ENCODE data around the gene AKR1B15.
"Not testable (repeated sequence)": the region's sequence is repeated elsewhere in the genome, so short reads cannot be mapped to it uniquely, and the experiment has no call there.

AKR1B15 gene

DNA sequence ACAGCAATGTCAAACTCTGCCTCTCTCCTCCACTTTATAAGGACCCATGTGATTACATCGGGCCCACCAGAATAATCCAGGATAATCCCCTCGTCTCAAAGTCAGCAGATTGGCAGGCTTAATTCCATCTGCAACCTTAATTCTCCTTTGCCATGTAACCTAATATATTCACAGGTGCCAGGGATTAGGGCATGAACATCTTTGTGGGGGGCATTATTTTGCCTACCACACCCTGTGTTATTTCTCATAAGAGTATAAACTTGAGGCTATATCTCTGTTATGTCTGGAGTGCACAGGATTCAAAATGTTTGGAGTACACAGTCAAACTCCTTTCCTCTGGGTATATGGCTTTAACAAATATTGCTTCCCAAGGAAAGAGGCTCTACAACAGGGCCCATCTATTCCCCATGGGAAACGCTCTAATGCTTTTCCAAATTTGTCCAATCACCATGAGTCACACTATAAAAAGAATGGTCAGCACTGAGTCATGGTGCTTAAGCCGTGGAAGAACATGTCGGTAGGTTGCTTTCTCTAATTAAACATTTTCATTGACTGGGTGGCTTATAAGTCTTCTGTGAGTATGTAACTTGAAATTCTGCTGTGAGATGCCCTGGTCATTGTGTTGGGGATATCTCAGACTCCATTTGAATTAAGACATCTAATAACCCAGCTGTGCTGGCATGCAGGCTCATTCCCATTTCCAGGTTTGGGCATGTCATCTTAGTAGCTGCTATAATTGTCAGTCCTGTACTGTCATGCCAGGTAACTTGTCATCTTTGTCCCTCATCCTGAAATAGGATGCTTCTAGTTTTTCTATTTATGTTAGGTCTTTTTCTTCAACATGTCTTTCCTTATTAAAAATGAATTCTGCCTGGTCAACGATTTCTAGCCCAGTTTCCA lies 33.1 kb upstream of the AKR1B15 start:
- TF ChIP-seq POLR2A (IDR thresholded peaks at IDR 0.05; ENCODE audit: low read depth, low read length): no peak
- TF ChIP-seq TAF1 (IDR thresholded peaks at IDR 0.05; ENCODE audit: borderline replicate concordance, low read depth, low read length): no peak
- no peak for TF ChIP-seq POLR2AphosphoS5 (IDR thresholded peaks at IDR 0.05; ENCODE audit: low read depth, low read length)
- DNase-seq (ENCODE audit: insufficient read length): no peak
- no peak for FAIRE-seq

DNA sequence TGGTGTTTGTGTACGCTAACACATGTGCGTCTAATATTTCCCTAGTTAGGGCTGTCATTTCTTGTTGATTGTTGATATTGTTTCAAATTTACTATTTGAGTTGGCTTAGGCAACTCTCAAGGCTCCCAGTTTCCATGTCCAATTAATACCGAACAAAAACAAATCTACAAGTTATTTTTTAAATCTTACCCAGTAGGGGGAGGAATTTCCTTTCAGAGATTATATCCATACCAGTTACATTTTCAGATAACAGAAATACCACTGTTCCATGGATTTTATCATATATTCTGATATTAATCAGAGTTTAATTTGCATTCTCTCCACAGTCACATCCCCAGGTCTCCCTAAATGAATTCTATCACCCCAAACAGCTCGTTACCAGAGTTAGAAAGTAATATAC lies 28.8 kb upstream of the AKR1B15 start:
- DNase-seq (ENCODE audit: insufficient read length) (no peak), FAIRE-seq (no peak)
- TF ChIP-seq POLR2A (IDR thresholded peaks at IDR 0.05; ENCODE audit: low read depth, low read length): no peak
- no peak for TF ChIP-seq TAF1 (IDR thresholded peaks at IDR 0.05; ENCODE audit: borderline replicate concordance, low read depth, low read length)
- TF ChIP-seq POLR2AphosphoS5 (IDR thresholded peaks at IDR 0.05; ENCODE audit: low read depth, low read length): no peak

DNA sequence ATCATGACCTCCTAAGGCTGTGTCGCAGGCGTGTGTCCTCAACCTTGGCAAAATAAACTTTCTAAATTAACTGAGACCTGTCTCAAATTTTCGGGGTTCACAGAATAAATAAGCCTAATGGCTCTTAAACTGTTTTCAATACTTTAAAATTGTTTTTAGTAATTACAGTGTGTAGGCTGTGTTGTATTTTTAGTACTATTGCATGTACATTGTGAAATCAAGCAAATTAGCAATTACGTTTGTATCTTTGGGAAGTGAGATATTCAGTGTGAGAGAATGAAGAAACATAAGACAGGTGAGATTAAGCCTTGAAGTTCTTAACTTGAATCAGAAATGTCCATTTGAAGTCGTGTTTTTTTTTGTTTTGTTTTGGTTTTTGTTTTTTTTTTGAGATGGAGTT lies 26.3 kb upstream of the AKR1B15 start:
- DNase-seq (ENCODE audit: insufficient read length) (no peak), FAIRE-seq (no peak)
- TF ChIP-seq POLR2AphosphoS5 (IDR thresholded peaks at IDR 0.05; ENCODE audit: low read depth, low read length) (no peak), TAF1 (IDR thresholded peaks at IDR 0.05; ENCODE audit: borderline replicate concordance, low read depth, low read length) (no peak), POLR2A (IDR thresholded peaks at IDR 0.05; ENCODE audit: low read depth, low read length) (no peak)

DNA sequence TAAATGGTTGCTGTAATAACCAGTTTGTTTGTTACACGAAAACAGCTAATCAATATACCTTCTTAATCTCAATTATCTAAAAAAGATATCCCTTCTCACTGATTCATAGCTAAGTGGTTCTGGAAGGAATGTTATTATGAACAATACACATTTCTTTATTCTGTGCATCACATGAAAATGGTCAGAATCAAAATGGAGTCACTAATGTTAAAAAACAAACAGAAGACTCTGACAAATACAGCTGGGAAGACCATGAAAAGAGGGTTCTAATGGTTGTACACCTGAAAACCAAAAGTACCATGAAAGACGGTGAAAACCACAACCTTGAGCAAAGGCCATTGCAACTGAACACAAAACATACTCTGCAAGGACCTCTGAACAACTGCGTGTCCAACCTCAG lies 23.5 kb upstream of the AKR1B15 start:
- not testable (repeated sequence) for FAIRE-seq; DNase-seq (ENCODE audit: insufficient read length)

DNA sequence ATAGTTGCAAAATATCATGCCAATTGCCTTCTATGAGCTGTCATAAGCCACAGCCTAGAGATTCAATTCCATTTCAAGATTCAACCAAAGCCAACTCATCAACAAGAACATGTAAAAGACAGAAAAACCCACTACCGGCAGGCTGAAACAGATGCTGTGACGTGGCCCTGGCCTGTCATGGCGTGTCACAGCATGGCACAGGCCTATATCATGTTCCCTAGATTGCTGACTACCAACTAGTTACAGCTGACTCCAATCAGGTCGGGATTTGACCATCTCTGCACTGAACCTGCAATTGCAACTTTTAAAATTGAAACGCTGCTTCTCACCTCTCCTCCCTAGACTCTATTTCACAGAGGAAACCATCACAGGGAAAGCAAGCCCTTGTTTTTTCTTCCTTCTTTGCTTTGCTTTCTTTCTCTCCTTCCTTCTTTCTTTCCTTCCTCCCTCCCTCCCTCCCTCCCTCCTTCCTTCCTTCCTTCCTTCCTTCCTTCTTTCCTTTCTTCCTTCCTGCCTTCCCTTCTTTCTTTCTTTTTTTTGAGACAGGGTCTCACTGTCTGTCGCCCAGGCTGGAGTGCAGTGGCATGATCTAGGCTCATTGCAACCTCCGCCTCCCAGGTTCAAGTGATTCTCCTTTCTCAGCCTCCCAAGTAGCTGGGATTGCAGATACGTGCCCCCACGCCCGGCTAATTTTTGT lies 22.2 kb upstream of the AKR1B15 start:
- not testable (repeated sequence) for FAIRE-seq; DNase-seq (ENCODE audit: insufficient read length)

DNA sequence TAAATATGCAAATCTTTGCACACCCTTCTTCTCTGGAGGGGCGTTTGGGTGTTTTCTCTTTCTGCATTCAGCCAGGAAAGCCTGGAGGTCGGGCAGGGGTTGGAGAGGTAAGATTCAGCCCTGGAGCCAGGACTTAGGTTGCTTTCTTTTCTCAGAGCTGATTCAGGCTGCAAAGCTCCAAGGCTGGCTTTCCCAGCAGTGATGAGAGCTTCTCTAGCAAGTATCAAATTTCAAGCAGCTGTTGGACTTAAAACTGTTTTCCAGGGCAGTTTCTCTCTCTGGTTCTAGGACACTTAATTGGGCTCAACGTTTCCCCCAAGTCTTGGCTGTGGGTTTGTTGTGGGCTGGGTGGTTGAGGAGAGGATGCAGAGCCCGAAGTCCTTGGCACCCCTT lies 20.9 kb upstream of the AKR1B15 start:
- no peak for TF ChIP-seq POLR2A (IDR thresholded peaks at IDR 0.05; ENCODE audit: low read depth, low read length)
- no peak for TF ChIP-seq POLR2AphosphoS5 (IDR thresholded peaks at IDR 0.05; ENCODE audit: low read depth, low read length)
- no peak for TF ChIP-seq TAF1 (IDR thresholded peaks at IDR 0.05; ENCODE audit: borderline replicate concordance, low read depth, low read length)
- DNase-seq (ENCODE audit: insufficient read length) (no peak), FAIRE-seq (no peak)

DNA sequence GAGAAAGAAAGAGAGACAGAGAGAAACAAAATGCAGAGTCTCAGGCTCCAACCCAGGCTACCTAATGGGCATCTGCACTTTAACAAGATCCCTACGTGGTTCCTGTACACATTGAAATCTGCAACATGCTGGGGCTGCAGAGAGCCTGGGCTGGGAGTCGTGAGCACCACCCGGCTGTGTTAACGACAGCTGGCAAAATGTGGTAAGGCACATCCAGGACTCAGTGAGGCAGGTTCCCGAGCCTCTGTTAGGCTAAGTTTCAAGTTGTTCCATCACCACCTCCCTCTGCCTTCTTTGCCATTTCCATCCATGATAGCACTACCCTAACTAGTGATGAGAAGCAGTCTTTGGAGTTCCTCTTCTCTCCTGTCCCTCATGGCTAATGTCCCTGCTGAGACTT lies 20.2 kb upstream of the AKR1B15 start:
- TF ChIP-seq TAF1 (IDR thresholded peaks at IDR 0.05; ENCODE audit: borderline replicate concordance, low read depth, low read length) (no peak), POLR2AphosphoS5 (IDR thresholded peaks at IDR 0.05; ENCODE audit: low read depth, low read length) (no peak), POLR2A (IDR thresholded peaks at IDR 0.05; ENCODE audit: low read depth, low read length) (no peak)
- FAIRE-seq: no peak

DNA sequence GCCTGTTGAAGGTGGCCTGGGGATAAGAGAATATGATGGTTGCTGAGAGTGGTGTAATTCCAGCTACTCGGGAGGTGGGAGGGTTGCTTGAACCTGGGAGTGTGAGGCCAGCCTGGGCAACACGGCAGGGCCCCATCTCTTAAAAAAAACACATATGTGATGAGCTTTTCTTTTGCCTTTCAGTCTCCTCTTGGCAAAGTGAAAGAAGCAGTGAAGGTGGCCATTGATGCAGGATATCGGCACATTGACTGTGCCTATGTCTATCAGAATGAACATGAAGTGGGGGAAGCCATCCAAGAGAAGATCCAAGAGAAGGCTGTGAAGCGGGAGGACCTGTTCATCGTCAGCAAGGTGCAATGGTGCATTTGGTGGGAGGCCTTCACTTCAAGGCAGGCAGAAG lies 18.4 kb upstream of the AKR1B15 start:
- TF ChIP-seq TAF1 (IDR thresholded peaks at IDR 0.05; ENCODE audit: borderline replicate concordance, low read depth, low read length) (no peak), POLR2AphosphoS5 (IDR thresholded peaks at IDR 0.05; ENCODE audit: low read depth, low read length) (no peak), POLR2A (IDR thresholded peaks at IDR 0.05; ENCODE audit: low read depth, low read length) (no peak)
- DNase-seq (ENCODE audit: insufficient read length): no peak

More for the DNA sequence above, 20.2 kb upstream of the AKR1B15 start:
- no peak for DNase-seq (ENCODE audit: insufficient read length)

DNA sequence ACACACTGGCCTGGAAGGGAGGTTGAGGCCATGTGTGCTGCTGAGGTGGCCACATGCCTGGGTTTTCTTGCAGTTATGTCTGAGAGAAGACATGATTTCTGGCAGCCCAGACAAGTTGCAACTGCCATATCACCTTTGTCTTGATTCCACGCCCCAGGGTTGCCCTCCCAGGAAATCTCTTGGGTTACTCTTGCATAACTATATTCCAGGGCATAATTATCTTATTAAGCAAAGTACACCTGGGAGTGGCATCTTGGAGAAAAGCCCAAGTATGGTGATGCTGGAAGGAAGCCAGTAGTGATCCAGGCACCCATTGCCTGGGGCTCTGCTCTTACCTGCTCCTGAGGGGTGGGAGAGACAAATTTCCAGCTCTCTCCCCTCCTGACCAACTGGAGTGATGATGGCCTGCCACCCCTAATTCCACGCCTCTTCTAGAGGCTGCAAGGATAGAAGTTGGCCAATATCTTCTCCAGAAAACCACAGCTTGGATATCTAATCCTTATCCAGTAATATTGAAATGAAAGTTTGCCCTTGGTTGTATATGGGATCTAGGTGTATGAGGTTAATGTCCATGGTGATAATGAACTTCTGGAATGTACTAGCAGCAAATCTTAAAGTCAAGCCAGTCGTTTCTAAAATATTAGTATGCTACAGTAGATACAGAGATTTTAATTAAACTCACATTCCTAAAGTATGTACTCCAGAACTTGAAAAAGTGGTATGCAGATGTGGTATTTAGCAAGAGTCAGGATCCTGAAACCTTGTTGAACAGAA lies 16.5 kb upstream of the AKR1B15 start:
- FAIRE-seq (no peak), DNase-seq (ENCODE audit: insufficient read length) (no peak)
- no peak for TF ChIP-seq TAF1 (IDR thresholded peaks at IDR 0.05; ENCODE audit: borderline replicate concordance, low read depth, low read length)
- no peak for TF ChIP-seq POLR2AphosphoS5 (IDR thresholded peaks at IDR 0.05; ENCODE audit: low read depth, low read length)
- TF ChIP-seq POLR2A (IDR thresholded peaks at IDR 0.05; ENCODE audit: low read depth, low read length): no peak

More for the DNA sequence above, 18.4 kb upstream of the AKR1B15 start:
- FAIRE-seq: no peak

DNA sequence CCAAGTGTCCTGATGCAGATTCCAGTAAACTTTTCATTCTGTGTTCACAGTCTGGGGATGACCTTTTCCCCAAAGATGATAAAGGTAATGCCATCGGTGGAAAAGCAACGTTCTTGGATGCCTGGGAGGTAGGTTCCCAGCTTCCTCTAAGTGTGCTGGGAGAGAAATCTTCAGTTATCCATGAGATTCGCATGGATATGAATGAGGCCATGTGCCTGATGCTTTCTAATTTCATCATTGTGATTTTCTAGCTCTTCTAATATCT lies 16.0 kb upstream of the AKR1B15 start:
- no peak for FAIRE-seq
- TF ChIP-seq TAF1 (IDR thresholded peaks at IDR 0.05; ENCODE audit: borderline replicate concordance, low read depth, low read length) (no peak), POLR2AphosphoS5 (IDR thresholded peaks at IDR 0.05; ENCODE audit: low read depth, low read length) (no peak), POLR2A (IDR thresholded peaks at IDR 0.05; ENCODE audit: low read depth, low read length) (no peak)
- no peak for DNase-seq (ENCODE audit: insufficient read length)

DNA sequence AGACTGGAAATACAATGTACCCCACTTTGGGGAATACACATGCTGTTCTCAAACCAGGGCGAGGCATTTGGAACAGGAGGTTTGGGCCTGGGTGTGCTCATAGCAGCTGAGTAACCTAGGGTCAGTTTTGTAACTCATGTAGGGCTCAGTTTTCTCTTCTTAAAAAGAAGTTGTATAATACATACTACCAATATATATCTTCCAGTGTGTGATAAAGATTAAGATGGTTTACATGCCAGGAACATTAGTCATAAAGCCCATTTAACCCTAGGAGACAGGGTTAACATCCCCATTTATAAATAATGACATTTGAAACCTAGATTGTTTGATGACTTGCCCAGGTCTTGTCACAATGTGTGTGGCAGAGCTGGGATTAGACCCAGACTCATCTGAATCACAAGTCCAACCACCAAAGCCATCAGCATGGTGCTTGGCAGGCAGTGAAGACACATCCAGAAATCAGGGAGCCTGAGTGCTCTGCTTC lies 15.6 kb upstream of the AKR1B15 start:
- FAIRE-seq (no peak), DNase-seq (ENCODE audit: insufficient read length) (no peak)
- no peak for TF ChIP-seq POLR2A (IDR thresholded peaks at IDR 0.05; ENCODE audit: low read depth, low read length)
- TF ChIP-seq POLR2AphosphoS5 (IDR thresholded peaks at IDR 0.05; ENCODE audit: low read depth, low read length): no peak
- TF ChIP-seq TAF1 (IDR thresholded peaks at IDR 0.05; ENCODE audit: borderline replicate concordance, low read depth, low read length): no peak

DNA sequence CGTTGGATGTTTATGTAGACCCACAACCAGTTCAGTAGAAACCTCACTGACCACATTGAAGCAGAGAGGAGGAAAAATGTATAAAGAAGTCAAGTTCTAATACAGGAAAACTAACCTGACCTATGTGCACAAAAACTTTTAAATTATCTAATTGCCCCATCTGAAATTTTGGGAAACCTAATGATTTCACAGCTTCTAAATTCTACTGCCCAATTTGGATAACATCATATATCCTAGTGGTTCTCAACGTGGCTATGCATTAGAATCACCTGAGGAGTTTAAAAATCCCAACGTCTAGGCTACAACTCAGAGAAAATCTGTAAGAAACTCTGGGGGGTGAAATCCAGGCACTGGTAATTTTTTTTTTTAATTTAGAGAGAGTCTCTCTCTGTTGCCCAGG lies 14.3 kb upstream of the AKR1B15 start:
- DNase-seq (ENCODE audit: insufficient read length) (no peak), FAIRE-seq (no peak)
- TF ChIP-seq POLR2AphosphoS5 (IDR thresholded peaks at IDR 0.05; ENCODE audit: low read depth, low read length) (no peak), POLR2A (IDR thresholded peaks at IDR 0.05; ENCODE audit: low read depth, low read length) (no peak), TAF1 (IDR thresholded peaks at IDR 0.05; ENCODE audit: borderline replicate concordance, low read depth, low read length) (no peak)

All from GM12892 (cell line).